Immature natural killer cell (primary cell): Measurements from ENCODE around the gene TYW1B. TPM values are rescaled to one million over a fixed set of nuclear protein-coding genes. Genes with fewer than 3 reads are reported as not detected.
"Not testable (repeated sequence)": the region's sequence is repeated elsewhere in the genome, so short reads cannot be mapped to it uniquely, and the experiment has no call there.

Experiments
- DNase-seq, 3 donors: peaks; one replicate each; pipeline ENCODE4 v3.0.0; 2022; ENCODE audit warnings: mixed read lengths in 1 of 3
- H3K27ac Mint-ChIP-seq, 6 donors: one replicate each; pipeline ENCODE4 v1.8.0; 2020; ENCODE audit warnings: mixed read lengths in 6 of 6, mild to moderate bottlenecking in 5 of 6, inconsistent platforms in 4 of 6, moderate library complexity in 3 of 6
- H3K27me3 Mint-ChIP-seq, 3 donors: one replicate each; pipeline ENCODE4 v1.8.0; 2020 to 2021; ENCODE audit warnings: low read depth in 3 of 3, mild to moderate bottlenecking in 3 of 3, mixed read lengths in 3 of 3, moderate library complexity in 3 of 3, inconsistent platforms in 1 of 3
- H3K36me3 Mint-ChIP-seq, 3 donors: one replicate each; pipeline ENCODE4 v1.8.0; 2020; ENCODE audit warnings: mixed read lengths in 3 of 3, inconsistent platforms in 2 of 3, mild to moderate bottlenecking in 2 of 3
- H3K4me1 Mint-ChIP-seq, 2 donors: one replicate each; pipeline ENCODE4 v1.8.0; 2020; ENCODE audit warnings: inconsistent platforms in 2 of 2, mild to moderate bottlenecking in 2 of 2, mixed read lengths in 2 of 2, moderate library complexity in 1 of 2
- H3K4me3 Mint-ChIP-seq, 5 donors: one replicate each; pipeline ENCODE4 v1.8.0; 2020; ENCODE audit warnings: mild to moderate bottlenecking in 5 of 5, mixed read lengths in 5 of 5, inconsistent platforms in 3 of 5, moderate library complexity in 3 of 5
- H3K9me3 Mint-ChIP-seq, 6 donors: one replicate each; pipeline ENCODE4 v1.8.0; 2020; ENCODE audit warnings: mild to moderate bottlenecking in 6 of 6, mixed read lengths in 6 of 6, inconsistent platforms in 4 of 6, moderate library complexity in 3 of 6
- polyA plus RNA-seq, 3 donors: library from polyadenylated mRNA; unstranded; fragments of 300-500 nt; fragmentation: Illumina TruSeq; gene quantifications; one replicate each; pipeline ENCODE4 v1.2.3, GENCODE V29; 2021

TYW1B gene
- polyA plus RNA-seq, 3 donors from 2014 or later = 0.55 to 2.0 (median 0.88) TPM

DNA sequence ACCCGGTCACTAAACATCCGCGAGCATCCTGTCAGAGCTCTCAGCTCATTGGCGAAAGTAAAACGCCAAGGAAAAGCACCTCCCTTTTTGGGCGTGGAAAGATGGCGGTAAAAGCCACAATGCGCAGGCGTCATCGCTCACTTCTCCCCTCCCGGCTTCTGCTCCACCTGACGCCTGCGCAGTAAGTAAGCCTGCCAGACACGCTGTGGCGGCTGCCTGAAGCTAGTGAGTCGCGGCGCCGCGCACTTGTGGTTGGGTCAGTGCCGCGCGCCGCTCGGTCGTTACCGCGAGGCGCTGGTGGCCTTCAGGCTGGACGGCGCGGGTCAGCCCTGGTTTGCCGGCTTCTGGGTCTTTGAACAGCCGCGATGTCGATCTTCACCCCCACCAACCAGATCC is 1.3 kb upstream of the TYW1B start:
- Mint-ChIP-seq H3K4me3 (peak overlapping the region; percentile 93 to 100 (median 98)), H3K27ac (peak overlapping the region; percentile 94 to 99 (median 98)), H3K27me3 (peaks cover 9 to 15% (median 10%) of the 10 kb centered on the region in 3 donors), H3K4me1 (peaks cover 35 to 43% of the 10 kb centered on the region in 2 donors), H3K36me3 (peaks cover 6 to 14% (median 13%) of the 10 kb centered on the region in 3 donors)
- H3K9me3 Mint-ChIP-seq = not testable (repeated sequence)
- peak; percentile 96 to 98 (median 98) for DNase-seq

DNA sequence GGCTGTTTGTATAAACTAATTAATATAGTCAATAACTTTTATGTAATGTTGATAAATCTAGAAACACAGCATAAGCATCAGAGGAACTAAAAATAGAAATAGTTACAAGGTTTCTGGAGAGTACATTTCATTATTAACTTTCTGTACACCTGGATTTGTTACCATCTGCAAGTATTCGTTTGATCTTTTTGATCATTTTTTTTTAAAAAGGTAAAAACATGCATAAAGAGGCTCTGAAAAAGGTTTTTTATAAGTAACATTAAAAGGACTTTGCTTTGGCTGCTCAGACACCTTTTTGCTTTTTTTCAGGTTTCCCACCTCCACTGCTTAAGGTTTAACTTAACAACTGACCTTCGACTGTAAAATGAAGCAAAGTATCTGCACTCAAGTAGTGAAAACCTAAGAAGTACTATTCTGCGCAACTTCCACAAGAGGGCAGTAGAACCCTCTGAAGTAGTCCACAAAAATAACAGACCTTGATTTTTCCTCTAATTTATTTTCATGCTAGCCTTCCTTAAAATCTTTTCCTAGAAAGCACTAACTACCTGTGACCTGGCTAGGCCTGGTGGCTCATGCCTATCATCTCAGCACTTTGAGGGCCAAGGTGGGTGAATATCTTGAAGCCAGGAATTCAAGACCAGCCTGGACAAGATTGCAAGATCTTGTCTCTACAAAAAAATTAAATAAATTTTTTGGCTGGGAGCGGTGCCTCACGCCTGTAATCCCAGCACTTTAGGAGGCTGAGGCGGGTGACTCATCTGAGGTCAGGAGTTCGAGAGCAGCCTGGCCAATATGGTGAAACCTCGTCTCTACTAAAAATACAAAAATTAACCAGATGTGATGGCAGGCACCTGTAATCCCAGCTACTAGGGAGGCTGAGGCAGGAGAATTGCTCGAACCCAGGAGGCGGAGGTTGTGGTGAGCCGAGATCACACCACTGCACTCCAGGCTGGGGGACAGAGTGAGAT is 4.0 kb downstream of the TYW1B start:
- H3K4me1 Mint-ChIP-seq = peaks cover 18 to 25% of the 10 kb centered on the region in 2 donors
- peak; percentile 29 to 43 (median 41) for DNase-seq
- not testable (repeated sequence) for H3K36me3 Mint-ChIP-seq, H3K27ac Mint-ChIP-seq, H3K9me3 Mint-ChIP-seq, H3K4me3 Mint-ChIP-seq, H3K27me3 Mint-ChIP-seq

DNA sequence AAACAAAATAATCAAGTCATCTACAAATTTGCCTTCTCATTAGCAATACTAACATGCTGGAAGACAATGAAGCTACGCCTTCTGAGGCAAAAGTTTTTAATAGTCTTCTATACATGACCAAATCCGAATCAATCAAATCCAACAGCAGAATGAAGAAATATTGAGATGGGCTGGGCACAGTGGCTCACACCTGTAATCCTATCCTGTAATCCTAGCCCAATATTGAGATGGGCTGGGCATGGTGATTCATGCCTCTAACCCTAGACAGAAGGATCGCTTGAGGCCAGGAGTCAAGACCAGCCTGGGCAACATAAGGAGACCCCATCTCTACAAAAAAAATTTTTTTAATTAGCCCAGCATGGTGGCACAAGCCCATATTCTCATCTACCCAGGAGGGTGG is 5.5 kb downstream of the TYW1B start:
- not testable (repeated sequence) for H3K9me3 Mint-ChIP-seq, H3K27ac Mint-ChIP-seq, H3K36me3 Mint-ChIP-seq, H3K27me3 Mint-ChIP-seq, DNase-seq, H3K4me3 Mint-ChIP-seq
- peaks cover 20 to 29% of the 10 kb centered on the region in 2 donors for H3K4me1 Mint-ChIP-seq

DNA sequence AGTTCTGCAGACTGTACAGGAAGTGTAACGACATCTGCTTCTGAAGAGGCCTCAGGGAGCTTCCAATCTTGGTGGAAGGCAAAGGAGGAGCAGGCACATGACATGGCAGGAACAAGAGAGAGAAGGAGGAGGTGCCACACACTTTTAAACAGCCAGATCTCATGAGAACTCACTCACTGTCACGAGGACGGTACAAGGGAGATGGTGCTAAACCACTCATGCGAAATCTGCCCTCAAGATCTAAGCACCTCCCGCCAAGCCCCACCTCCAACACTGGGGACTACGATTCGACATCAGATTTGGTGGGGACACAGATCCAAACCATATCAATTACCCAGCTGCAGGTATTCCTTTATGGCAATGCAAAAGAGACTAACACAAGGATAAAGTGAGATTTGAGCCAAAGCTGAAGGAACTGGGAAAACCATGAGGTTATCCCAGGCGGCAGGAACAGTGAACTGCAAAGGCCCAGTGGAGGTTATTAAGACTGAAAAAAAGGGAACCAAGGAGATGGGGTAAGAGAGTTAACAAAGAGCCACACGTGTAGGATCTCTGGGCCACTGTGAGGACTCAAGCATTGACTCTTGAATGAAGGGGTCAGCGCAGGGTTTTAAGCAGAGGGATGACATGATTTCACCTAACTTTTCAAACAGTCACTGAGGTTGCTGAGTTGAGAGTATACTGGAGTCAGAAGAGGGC is 9.2 kb downstream of the TYW1B start:
- H3K36me3 Mint-ChIP-seq, H3K9me3 Mint-ChIP-seq, H3K27me3 Mint-ChIP-seq: not testable (repeated sequence)
- H3K27ac Mint-ChIP-seq = peak overlapping the region; percentile 17 to 93 (median 80)
- peaks cover 20 to 31% of the 10 kb centered on the region in 2 donors for H3K4me1 Mint-ChIP-seq
- peak overlapping the region; percentile 41 to 72 (median 55) for H3K4me3 Mint-ChIP-seq
- peak; percentile 43 to 56 (median 56) for DNase-seq

DNA sequence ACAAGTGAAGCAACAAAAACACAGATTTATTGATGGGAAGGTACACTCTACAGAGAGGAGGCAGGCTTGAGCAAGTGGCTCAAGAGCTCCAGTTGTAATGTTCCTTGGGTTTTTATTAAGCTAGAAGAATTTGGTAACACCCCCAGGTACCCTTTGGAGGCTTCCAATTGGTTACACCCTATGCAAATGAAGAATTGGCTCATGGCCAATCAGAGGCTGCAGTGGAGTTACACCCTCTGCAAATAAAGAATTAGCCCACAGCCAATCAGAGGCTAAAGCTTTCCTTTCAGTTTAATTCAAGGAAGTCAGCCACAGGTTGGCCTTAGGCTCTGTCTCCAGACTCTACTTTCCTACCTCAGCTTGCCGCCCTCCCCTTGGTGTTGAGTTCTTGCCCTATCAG is 10.3 kb downstream of the TYW1B start:
- not testable (repeated sequence) for H3K4me3 Mint-ChIP-seq, DNase-seq, H3K9me3 Mint-ChIP-seq, H3K27me3 Mint-ChIP-seq, H3K36me3 Mint-ChIP-seq
- Mint-ChIP-seq H3K4me1 (peaks cover 20 to 31% of the 10 kb centered on the region in 2 donors), H3K27ac (peak overlapping the region in 2 of 6 donors; percentile 49 to 71)

DNA sequence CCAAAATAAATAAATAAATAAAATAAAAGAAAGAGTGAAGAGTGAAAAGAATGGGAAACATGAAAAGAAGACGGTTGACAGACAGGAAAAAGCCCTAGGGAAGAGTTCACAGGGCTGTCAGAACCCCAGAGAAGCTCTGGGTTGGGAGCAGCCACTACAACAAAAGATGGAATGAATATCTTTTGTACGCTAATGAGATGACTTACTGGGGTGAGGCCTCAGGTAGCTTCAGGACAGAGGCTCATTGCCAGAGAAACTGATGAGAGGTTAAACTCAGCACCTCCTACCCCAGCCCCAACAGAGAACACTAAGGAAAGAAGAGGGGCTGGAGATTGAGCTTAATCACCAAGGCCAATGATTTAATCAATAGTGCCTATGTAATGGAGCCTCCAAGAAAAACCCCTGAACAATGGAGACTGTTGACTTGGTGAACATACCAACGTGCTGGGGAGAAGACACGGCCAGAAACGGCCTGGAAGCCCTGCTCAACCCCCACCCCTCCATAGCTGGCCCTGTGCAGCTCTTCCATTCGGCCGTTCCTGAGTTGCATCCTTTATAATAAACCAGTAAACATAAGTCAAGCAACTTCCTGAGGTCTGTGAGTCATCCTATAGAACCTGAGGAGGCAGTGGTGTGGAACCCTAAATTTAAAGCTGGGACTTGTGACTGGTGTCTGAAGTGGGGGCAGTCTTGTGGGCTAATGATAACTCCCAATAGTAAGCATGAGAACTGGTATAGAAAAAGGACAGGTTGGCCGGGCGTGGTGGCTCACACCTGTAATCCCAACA is 11.4 kb downstream of the TYW1B start:
- Mint-ChIP-seq H3K27ac (peak overlapping the region in 1 of 6 donors; percentile 28), H3K4me1 (peaks cover 20 to 31% of the 10 kb centered on the region in 2 donors), H3K36me3 (peaks cover 9 to 11% (median 11%) of the 10 kb centered on the region in 3 donors)
- H3K4me3 Mint-ChIP-seq, H3K27me3 Mint-ChIP-seq, DNase-seq, H3K9me3 Mint-ChIP-seq: not testable (repeated sequence)

DNA sequence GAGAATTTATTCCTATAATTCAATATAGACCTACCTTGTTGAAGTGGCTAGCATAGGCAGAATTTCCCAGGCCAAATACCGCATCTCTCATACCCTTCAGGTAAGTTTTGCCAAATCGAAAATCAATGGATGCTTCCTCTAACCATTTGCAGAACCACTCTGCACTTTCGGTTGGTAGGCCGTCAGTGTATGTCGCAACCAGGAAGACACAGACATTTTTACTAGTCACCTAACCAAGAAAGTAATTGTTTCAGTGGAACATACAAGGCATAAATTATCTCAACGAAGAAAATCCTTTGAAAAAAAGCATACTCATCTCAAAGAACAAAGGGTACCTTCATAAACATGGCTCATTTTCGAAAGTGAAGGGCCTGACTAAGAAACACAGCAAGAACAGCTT is 17.6 kb downstream of the TYW1B start:
- not testable (repeated sequence) for H3K4me1 Mint-ChIP-seq, DNase-seq, H3K27me3 Mint-ChIP-seq, H3K27ac Mint-ChIP-seq, H3K9me3 Mint-ChIP-seq, H3K4me3 Mint-ChIP-seq
- H3K36me3 Mint-ChIP-seq = peaks cover 14 to 24% (median 21%) of the 10 kb centered on the region in 3 donors

DNA sequence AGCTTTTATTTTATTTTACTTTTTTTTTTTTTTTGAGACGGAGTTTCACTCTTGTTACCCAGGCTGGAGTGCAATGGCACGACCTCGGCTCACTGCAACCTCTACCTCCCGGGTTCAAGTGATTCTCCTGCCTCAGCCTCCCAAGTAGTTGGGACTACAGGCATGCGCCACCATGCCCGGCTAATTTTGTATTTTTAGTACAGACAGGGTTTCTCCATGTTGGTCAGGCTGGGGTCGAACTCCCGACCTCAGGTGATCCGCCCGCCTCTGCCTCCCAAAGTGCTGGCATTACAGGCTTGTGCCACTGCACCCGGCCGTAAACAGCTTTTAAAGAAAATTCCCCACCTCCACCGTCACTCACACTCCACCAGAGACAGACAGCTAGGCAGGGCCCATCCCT is 19.5 kb downstream of the TYW1B start:
- not testable (repeated sequence) for DNase-seq, H3K9me3 Mint-ChIP-seq, H3K27ac Mint-ChIP-seq, H3K27me3 Mint-ChIP-seq, H3K4me1 Mint-ChIP-seq, H3K4me3 Mint-ChIP-seq
- peaks cover 16 to 27% (median 22%) of the 10 kb centered on the region in 3 donors for H3K36me3 Mint-ChIP-seq

DNA sequence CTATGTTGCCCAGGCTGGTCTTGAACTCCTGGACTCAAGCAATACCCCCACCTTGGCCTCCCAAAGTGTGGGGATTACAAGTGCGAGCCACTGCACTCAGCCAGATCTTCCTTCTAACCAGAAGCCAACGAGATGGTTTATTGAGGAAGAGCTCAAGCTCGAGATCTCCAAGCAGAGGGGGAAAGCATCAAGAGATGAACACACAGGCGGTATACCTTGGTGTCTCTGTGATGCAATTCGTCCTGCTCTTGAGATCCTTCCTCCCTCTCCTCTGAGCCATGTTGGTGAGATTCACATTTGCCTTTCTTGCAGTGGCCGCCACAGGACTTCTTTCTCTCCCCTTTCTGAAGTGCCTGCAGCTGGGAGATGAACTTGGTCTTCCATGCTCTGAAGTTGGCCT is 21.1 kb downstream of the TYW1B start:
- not testable (repeated sequence) for H3K27ac Mint-ChIP-seq, H3K4me1 Mint-ChIP-seq, H3K27me3 Mint-ChIP-seq, H3K9me3 Mint-ChIP-seq, DNase-seq, H3K4me3 Mint-ChIP-seq
- peaks cover 21 to 24% (median 22%) of the 10 kb centered on the region in 3 donors for H3K36me3 Mint-ChIP-seq

DNA sequence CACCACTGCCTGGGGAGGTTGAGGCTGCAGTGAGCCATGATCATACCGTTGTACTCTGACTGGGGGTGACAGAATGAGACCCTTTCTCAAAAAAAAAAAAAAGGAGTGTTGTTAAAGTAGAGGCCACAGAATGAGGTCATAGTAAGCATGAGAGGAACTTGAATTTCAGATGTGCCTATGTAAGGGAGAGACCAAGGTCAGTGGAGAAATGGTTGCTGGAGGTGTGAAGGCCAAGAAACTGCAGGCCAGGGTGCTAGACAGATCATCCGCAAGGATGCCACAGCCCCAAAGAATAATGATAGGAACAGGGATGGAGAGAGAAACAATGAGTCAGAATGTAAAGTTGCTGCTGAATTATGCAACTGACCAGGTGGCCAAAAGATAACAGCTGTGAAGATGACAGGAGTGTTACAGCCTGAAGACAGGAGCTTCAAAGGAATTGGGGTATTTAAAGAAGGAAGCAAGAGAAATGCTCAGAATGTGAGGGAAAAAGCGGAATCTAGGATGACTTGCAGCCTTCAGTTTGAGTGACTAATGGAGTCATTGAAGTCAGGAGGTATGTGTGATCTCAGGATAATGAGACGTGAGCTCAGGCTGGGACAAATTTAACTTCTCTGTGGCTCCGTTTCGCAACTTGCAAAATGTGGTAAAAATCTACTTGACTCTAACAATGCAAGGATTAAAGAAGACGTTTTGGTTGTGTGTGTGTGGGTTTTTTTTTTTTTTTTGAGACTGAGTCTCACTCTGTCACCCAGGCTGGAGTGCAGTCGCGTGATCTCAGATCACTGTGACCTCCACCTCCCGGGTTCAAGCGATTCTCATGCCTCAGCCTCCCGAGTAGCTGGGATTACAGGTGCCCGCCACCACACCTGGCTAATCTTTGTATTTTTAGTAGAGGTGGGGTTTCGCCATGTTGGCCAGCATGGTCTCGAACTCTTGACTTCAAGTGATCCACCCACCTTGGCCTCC is 22.2 kb downstream of the TYW1B start:
- Mint-ChIP-seq H3K27me3 (no peaks in the 10 kb centered on the region), H3K4me1 (no peaks in the 10 kb centered on the region), H3K4me3 (no peak overlapping the region), H3K27ac (peak overlapping the region in 1 of 6 donors; percentile 27), H3K36me3 (peaks cover 22 to 27% (median 22%) of the 10 kb centered on the region in 3 donors), H3K9me3 (no peaks in the 10 kb centered on the region)
- DNase-seq = no peak

DNA sequence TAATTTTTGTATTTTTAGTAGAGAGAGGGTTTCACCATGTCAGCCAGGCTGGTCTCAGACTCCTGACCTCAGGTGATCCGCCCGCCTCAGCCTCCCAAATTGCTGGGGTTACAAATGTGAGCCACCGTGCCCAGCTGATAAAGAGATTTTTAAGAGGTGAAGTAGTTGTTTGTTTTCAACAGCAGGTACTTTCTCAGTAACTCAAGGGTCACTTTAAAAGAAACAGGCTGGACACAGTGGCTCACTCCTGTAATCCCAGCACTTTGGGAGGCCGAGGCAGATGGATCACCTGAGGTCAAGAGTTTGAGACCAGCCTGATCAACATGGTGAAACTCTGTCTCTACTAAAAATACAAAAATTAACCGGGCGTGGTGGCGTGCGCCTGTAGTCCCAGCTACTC is 24.2 kb downstream of the TYW1B start:
- H3K4me3 Mint-ChIP-seq, H3K27me3 Mint-ChIP-seq, DNase-seq, H3K4me1 Mint-ChIP-seq, H3K9me3 Mint-ChIP-seq, H3K27ac Mint-ChIP-seq: not testable (repeated sequence)
- peaks cover 19 to 27% (median 23%) of the 10 kb centered on the region in 3 donors for H3K36me3 Mint-ChIP-seq

DNA sequence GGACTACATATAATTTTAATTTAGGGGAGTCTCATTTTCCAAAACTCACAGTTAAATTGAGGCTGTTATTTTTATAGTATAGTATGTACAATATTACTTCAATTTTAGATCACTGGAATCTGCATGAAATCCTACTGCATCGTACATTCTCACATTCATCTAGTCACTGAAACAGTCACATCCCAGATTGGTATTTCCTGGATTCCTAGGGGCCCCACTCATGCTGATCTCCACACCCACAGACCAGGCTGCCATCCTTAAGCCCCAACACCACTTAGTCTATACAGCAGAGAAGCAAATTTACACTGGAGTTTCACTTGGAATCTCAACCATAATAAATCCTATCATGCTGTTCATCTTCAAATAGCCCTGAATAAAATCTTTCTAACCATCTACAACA is 26.4 kb downstream of the TYW1B start:
- not testable (repeated sequence) for H3K4me3 Mint-ChIP-seq, DNase-seq, H3K27ac Mint-ChIP-seq, H3K27me3 Mint-ChIP-seq, H3K4me1 Mint-ChIP-seq, H3K9me3 Mint-ChIP-seq
- H3K36me3 Mint-ChIP-seq = peaks cover 19 to 39% (median 27%) of the 10 kb centered on the region in 3 donors

DNA sequence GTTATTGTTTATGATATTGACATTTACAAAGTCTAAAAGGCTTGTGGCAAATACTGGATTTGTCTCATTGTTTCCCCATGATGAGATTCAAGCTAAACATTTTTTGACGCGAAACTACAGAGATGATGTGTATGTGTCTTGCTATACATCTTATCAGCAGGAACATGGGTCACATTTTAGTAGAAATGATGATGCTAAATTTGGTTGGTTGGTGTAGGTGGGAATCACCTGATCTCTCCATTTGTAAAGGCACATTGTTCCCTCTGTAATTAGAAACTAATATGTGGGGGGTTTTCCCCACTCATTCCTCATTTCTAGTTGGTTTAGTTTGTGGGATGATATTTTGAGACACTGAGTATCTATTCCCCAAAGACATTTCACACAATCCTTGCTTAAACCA is 32.6 kb downstream of the TYW1B start:
- peaks cover 9 to 21% (median 14%) of the 10 kb centered on the region in 3 donors for H3K36me3 Mint-ChIP-seq
- H3K4me1 Mint-ChIP-seq, H3K27me3 Mint-ChIP-seq, H3K27ac Mint-ChIP-seq, DNase-seq, H3K9me3 Mint-ChIP-seq, H3K4me3 Mint-ChIP-seq: not testable (repeated sequence)
